D721Med (cell line): ENCODE data around the gene ZDHHC11B.
A peak's percentile ranks its signal among the peaks of the same experiment; 100 is the strongest.

ENCODE experiments used
- DNase-seq: peaks from one replicate; pipeline ENCODE4 v3.0.0; 2011; ENCODE audit warnings: low spot score; ENCODE audit not compliant: insufficient read length
- FAIRE-seq: peaks from 2 replicates; lab custom pipeline; 2011; peaks lifted over from hg19 to GRCh38; lab: Jason Lieb, UNC
- TF ChIP-seq, protein P1 (sequence below): IDR thresholded peaks from 2 replicates; pipeline ENCODE4 v1.5.1; 2012; ENCODE audit warnings: mild to moderate bottlenecking, control low read depth; ENCODE audit not compliant: insufficient read depth; ENCODE audit errors: missing control alignments

The ZDHHC11B gene

DNA sequence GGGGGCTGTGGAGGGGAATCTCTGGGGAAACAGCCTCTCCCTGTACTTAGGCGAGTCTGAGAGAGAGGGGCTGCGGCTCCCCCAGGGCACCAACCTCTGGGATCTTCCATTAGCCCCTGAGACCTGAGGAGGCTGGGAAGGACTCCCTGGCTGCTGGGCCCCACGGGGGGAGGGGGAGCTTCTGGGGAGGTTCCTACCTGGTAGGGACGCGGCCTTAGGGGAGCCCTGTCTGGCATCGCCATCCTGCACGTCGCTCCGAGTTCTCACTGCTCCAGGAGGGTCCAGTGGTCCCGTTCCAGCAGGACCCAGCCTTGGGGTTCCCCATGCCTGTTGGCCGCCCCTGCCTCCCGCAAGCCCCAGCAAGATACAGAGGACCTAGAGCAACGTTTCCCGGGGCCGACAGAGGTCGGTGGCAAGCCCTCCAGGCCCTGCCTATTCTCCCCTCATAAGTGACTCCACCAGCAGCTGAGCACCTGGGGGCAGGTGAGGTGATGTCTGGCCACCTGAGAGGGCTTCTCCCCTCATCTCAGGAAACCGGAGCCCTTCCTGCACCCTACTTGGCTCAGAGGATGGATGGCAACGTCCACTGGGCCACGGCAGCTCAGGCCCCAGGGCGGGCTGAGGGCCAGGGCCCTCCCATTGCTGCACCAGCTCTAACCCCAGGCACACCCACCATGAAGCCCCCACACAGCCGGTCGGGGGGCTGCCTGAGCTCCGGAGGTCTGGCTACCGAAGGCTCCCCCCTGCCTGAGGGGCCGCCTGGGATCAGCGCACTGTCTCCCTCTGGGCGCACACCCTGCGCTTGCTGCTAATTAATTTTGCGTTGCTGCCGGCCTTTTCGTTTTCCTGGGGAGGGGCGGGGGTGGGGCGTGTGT, 113.9 kb downstream of the ZDHHC11B start:
- FAIRE-seq (no peak), DNase-seq (no peak)
- TF ChIP-seq, protein P1, sequence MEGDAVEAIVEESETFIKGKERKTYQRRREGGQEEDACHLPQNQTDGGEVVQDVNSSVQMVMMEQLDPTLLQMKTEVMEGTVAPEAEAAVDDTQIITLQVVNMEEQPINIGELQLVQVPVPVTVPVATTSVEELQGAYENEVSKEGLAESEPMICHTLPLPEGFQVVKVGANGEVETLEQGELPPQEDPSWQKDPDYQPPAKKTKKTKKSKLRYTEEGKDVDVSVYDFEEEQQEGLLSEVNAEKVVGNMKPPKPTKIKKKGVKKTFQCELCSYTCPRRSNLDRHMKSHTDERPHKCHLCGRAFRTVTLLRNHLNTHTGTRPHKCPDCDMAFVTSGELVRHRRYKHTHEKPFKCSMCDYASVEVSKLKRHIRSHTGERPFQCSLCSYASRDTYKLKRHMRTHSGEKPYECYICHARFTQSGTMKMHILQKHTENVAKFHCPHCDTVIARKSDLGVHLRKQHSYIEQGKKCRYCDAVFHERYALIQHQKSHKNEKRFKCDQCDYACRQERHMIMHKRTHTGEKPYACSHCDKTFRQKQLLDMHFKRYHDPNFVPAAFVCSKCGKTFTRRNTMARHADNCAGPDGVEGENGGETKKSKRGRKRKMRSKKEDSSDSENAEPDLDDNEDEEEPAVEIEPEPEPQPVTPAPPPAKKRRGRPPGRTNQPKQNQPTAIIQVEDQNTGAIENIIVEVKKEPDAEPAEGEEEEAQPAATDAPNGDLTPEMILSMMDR: no peak

DNA sequence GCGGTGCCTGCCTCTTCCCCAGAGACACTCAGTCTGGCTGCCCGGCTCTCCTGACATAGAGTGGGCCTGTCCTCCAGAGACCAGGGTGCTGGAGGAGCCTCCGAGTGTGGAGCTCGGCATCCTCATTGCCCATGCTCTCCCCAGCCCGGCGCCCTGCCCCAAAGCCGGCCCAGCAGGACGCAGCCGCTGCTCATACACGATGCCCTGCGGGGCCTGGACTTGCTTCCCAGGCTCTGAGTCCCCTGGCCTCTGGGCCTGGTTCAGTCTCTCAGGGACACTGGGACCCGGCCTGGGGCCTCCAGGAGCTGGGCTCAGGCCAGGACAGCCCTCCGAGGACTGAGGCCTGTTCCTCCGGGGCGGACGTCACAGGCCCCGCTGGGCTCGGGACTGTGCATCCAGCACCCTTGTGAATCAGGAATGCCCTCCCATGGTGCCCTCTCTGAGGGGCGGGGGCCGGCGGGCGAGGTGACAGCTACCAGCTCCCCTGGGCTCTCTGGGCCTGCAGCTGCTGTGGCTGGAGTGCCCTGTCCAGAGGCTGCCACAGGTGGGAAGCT, 114.6 kb downstream of the ZDHHC11B start:
- DNase-seq (no peak), FAIRE-seq (no peak)
- TF ChIP-seq, protein P1: no peak

DNA sequence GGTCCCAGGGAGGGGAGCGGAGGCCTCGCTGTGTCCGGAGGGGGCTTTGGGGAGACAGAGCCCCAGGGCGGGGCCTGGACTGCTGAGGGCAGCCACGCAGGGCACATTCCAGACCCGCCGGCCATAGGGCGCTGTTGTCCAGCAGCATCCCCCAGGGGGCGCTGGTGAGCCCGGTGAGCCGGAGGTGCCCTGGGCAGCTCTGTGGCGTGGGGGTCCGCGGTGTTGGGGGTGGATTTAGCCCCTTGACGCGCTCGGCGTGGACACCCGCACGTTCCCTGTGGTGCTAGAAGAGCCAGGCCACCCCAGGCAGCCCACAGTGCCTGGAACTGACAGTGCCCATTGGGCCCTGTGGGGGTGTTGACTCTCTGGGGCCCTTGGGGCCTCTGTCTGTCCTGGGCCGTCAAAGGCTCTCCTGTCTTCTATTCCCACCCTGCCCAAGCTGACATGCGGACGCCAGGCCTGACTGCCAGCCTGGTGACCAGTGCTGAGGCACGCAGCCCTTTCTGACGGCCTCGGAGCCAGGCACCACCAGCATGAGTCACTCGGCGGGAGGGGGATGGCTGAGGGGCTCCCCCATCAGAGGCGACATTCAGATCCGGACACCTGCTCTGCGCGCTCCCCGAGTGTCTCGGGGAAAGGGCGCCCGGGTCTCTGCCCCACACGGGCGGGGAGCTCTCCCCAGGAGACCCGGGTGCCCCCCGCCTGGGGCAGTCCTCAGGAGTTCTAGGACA, 115.3 kb downstream of the ZDHHC11B start:
- DNase-seq (no peak), FAIRE-seq (no peak)
- TF ChIP-seq, protein P1: peak; percentile 48

DNA sequence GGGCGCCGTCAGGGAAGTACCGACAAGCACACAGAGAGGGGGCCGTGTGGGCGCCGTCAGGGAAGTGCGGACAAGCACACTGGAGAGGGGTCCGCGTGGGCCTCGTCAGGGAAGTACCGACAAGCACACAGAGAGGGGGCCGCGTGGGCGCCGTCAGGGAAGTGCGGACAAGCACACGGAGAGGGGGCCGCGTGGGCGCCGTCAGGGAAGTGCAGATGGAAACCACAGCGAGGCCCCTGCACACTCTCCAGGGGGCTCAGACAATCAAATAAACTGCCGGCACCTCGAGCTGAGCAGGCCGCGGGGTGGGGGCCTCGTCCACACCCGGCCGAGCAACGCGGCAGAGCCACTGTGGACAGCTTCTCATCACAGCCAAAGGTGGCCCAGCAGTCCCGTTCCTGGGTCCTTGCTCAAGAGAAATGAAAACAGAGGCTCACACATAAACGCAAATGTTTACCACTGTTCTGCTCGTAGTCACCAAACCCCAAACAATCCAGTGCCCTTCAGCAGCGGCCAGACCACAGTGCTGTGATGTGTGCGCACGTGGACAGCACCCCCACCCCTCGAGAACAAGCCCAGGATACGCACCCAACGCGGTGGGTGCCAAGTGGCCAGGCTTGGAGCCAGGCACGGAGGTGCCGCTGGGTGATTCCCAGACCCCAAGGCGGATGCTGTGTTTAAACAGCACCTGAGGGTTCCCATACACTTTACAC, 116.1 kb downstream of the ZDHHC11B start:
- FAIRE-seq (no peak), DNase-seq (no peak)
- TF ChIP-seq, protein P1: no peak

DNA sequence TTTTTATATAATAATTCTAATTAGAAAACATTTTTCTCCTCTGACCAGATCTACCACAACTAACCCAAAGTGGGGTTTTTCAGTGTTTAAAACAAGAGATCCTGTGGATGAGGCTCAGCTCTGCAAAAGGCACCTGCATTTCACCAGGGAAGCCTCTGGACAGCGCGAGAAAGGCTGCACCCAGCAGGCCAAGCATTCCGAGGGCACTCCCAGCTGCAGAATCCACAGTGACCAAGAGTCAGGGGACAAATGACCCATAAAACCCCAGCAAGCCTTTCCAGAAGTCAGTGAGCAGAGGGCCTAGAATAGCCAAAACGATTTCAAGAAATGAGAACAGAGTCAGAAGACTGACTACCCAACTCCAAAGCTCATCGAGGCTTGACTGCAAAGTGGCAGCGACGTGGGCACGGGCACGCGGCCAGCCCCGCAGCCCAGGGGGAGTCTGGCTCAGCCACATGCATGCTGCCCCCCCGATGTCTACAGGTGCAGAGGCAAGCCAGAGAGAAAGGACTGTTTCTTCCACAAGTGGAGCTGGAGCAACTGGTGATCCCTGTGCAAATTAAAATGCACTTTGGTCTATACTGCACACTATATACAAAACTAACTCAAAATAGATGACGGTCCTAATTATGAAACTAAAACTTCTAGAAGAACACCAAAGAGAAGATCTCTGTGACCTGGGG, 117.6 kb downstream of the ZDHHC11B start:
- TF ChIP-seq, protein P1: no peak
- DNase-seq (no peak), FAIRE-seq (no peak)

DNA sequence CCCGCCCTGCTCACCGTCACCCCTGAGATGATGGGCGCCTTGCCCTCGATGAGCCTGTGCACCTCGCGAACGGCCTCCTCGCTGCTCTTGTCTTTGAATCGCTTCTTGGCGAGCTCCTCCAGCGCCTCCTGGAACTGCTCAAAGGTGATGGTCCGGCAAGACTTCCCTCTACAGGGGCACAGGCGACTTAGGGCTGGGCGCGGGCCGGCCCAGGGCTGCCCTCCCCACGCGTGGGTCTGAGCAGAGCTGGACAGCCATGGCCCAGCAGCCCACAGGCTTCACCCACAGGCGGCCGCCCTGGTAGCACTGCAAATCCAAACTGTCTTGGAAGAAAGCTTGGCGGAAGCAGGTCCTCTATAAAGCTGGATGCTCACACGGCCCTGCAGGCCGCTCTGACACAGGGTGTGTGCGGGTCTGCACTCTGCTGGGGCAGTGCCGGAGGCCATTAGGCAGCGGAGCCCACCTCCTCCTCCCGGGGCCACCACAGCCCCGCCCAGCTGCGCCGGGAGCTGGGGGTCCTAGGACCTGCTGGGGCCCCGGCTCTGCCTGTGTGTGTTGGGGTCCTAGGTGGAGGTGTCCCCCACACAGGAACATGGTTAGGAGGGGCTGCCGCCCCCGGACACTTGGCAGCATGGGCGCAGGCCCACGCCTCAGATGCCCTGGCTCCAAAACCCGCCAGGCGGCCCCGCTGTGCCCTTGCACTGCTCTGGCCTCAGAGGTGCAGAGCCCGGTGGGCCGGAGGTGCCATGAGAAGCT, 118.4 kb downstream of the ZDHHC11B start:
- TF ChIP-seq, protein P1: no peak
- DNase-seq: no peak
- no peak for FAIRE-seq
